HEK293 (cell line): ENCODE data around the gene PAIP2.

Experiments used
- ZNF544 ChIP-seq: fragments of 450-650 bp; formaldehyde crosslinking; IDR thresholded peaks from 2 replicates; pipeline ENCODE4 v1.5.0; 2017; ENCODE audit warnings: missing biosample characterization, missing genetic modification characterization
- TF ChIP-seq, protein P1 (sequence below): fragments of 450-650 bp; formaldehyde crosslinking; IDR thresholded peaks from 2 replicates; pipeline ENCODE4 v1.5.1; 2016; ENCODE audit warnings: missing biosample characterization, missing genetic modification characterization
- TF ChIP-seq, protein P2 (sequence below): sonication (generic); formaldehyde crosslinking; IDR thresholded peaks from 2 replicates; pipeline ENCODE4 v1.8.1; 2022; ENCODE audit warnings: mild to moderate bottlenecking, moderate library complexity, missing genetic modification reagents

DNA sequence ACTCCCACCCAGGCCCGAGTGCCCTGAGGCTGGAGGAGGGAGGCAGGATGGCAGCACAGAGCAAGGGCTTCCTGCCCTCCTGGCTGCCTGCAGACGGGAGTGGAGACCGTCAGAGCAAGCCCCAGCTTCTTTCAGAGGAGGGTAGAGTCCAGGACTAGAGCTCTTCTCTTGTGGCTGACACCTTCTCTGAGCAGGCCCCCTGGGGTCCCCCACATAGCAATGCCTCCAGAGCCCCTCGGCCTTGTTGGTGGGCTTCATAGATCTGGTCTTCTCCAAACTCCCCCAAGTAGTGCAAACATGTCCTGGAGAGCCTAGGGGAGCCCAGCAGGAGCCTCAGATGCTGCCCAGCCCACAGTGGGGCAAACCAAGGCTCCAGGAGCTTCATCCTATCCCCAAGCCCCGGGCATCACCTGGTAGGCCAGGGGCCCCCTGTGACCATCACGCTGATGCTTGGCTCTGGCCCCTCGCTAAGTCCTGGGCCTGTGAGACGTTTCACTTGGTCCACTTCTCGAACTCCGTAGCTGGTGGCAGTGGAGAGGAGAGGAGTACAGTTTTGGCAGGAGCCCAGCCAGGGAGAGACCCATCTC lies 46.0 kb downstream of the PAIP2 start:
- TF ChIP-seq, protein P1, sequence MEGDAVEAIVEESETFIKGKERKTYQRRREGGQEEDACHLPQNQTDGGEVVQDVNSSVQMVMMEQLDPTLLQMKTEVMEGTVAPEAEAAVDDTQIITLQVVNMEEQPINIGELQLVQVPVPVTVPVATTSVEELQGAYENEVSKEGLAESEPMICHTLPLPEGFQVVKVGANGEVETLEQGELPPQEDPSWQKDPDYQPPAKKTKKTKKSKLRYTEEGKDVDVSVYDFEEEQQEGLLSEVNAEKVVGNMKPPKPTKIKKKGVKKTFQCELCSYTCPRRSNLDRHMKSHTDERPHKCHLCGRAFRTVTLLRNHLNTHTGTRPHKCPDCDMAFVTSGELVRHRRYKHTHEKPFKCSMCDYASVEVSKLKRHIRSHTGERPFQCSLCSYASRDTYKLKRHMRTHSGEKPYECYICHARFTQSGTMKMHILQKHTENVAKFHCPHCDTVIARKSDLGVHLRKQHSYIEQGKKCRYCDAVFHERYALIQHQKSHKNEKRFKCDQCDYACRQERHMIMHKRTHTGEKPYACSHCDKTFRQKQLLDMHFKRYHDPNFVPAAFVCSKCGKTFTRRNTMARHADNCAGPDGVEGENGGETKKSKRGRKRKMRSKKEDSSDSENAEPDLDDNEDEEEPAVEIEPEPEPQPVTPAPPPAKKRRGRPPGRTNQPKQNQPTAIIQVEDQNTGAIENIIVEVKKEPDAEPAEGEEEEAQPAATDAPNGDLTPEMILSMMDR (tag by site-specific recombination): no peak
- TF ChIP-seq, protein P2, sequence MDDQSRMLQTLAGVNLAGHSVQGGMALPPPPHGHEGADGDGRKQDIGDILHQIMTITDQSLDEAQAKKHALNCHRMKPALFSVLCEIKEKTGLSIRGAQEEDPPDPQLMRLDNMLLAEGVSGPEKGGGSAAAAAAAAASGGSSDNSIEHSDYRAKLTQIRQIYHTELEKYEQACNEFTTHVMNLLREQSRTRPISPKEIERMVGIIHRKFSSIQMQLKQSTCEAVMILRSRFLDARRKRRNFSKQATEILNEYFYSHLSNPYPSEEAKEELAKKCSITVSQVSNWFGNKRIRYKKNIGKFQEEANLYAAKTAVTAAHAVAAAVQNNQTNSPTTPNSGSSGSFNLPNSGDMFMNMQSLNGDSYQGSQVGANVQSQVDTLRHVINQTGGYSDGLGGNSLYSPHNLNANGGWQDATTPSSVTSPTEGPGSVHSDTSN (CRISPR knock-in tag): no peak
- TF ChIP-seq ZNF544 (tag by site-specific recombination): no peak
